GM23248 (cell line): Measurements from ENCODE around the gene SHISA6. TPM values are rescaled to one million over a fixed set of nuclear protein-coding genes. Genes with fewer than 3 reads are reported as not detected.

Experiments
- DNase-seq: peaks from one replicate; pipeline ENCODE4 v3.0.0-alpha.2; 2015
- H2AFZ ChIP-seq: fragments of 200-600 bp; sonication (generic); 2 replicates; pipeline ENCODE4 v1.6.1; 2016; ENCODE audit warnings: antibody characterized with exemption
- H3F3A ChIP-seq: fragments of 200-600 bp; sonication (generic); 2 replicates; pipeline ENCODE4 v1.6.1; 2016; ENCODE audit warnings: mild to moderate bottlenecking, antibody characterized with exemption, mixed run types; ENCODE audit not compliant: insufficient read depth
- H3K27ac ChIP-seq: fragments of 200-600 bp; sonication (generic); 2 replicates; pipeline ENCODE4 v1.5.1; 2016; ENCODE audit warnings: mild to moderate bottlenecking
- H3K27me3 ChIP-seq: fragments of 200-600 bp; sonication (generic); replicated peaks from 2 replicates; pipeline ENCODE4 v1.6.1; 2016; ENCODE audit warnings: mild to moderate bottlenecking; ENCODE audit not compliant: insufficient read depth
- H3K36me3 ChIP-seq: fragments of 200-600 bp; sonication (generic); 2 replicates; pipeline ENCODE4 v1.6.1; 2016; ENCODE audit warnings: low read depth, mild to moderate bottlenecking
- H3K4me1 ChIP-seq: fragments of 200-600 bp; sonication (generic); 2 replicates; pipeline ENCODE4 v1.6.1; 2016; ENCODE audit warnings: mild to moderate bottlenecking; ENCODE audit not compliant: insufficient read depth
- H3K4me2 ChIP-seq: fragments of 200-600 bp; sonication (generic); one replicate; pipeline ENCODE4 v1.6.1; 2016; ENCODE audit warnings: mild to moderate bottlenecking; ENCODE audit not compliant: unreplicated experiment
- H3K4me3 ChIP-seq: fragments of 200-600 bp; sonication (generic); 2 replicates; pipeline ENCODE4 v1.5.1; 2016; ENCODE audit warnings: mild to moderate bottlenecking
- H3K79me2 ChIP-seq: fragments of 200-600 bp; sonication (generic); 2 replicates; pipeline ENCODE4 v1.6.1; 2016; ENCODE audit warnings: mild to moderate bottlenecking; ENCODE audit not compliant: insufficient read depth
- H3K9ac ChIP-seq: fragments of 200-600 bp; sonication (generic); 2 replicates; pipeline ENCODE4 v1.6.1; 2016; ENCODE audit warnings: mild to moderate bottlenecking
- H3K9me2 ChIP-seq: fragments of 200-600 bp; sonication (generic); 2 replicates; pipeline ENCODE4 v1.6.1; 2016; ENCODE audit warnings: mixed run types, mild to moderate bottlenecking, moderate library complexity; ENCODE audit not compliant: insufficient read depth
- H3K9me3 ChIP-seq: fragments of 200-600 bp; sonication (generic); one replicate; pipeline ENCODE4 v1.6.1; 2017; ENCODE audit warnings: low read depth
- H4K20me1 ChIP-seq: fragments of 200-600 bp; sonication (generic); 2 replicates; pipeline ENCODE4 v1.6.0; 2016; ENCODE audit not compliant: insufficient read depth
- EZH2 ChIP-seq: fragments of 200-600 bp; sonication (generic); IDR thresholded peaks from 2 replicates; pipeline ENCODE4 v1.6.1; 2018; ENCODE audit warnings: antibody characterized with exemption, mild to moderate bottlenecking; ENCODE audit not compliant: insufficient read depth, poor library complexity, severe bottlenecking
- EZH2phosphoT487 ChIP-seq: fragments of 200-600 bp; sonication (generic); IDR thresholded peaks from 2 replicates; pipeline ENCODE4 v1.6.1; 2018; ENCODE audit warnings: antibody characterized with exemption, moderate library complexity, mild to moderate bottlenecking, low read depth; ENCODE audit not compliant: insufficient read depth
- WGBS, 2 experiments: methylation state at CpG; one replicate each; pipeline ENCODE4 v1.1.6; 2015 to 2017; ENCODE audit warnings: low lambda C conversion rate in 2 of 2, low coverage in 1 of 2; ENCODE audit errors: missing lambda C conversion rate in 2 of 2; 5-methylcytosine and 5-hydroxymethylcytosine counted together
- in situ Hi-C: fragments of 300-500 bp; cut with MboI; formaldehyde crosslinking; loops from 2 replicates; pipeline ENCODE4 v1.15.0; 2020
- polyA plus RNA-seq: library from polyadenylated mRNA; unstranded; fragments of >200 nt; fragmentation: Nextera tagmentation; extraction: Ambion mirVana; gene quantifications from 2 replicates; pipeline ENCODE4 v1.2.1, GENCODE V29; 2016
- total RNA-seq: library from RNA; depleted of rRNA; stranded (reverse); fragments of >200 nt; shearing (Covaris generic); gene quantifications from 2 replicates; pipeline ENCODE4 v1.2.3, GENCODE V29; 2014

The SHISA6 gene
- total and polyA plus RNA-seq, 2 experiments from 2014 or later, result not detected

- in situ Hi-C loops, result no loop called here
These were observed 125.3 kb downstream of the SHISA6 start for GRCh38 chr17:11366272-11366850.

GRCh38 chr17:11369575-11369974 is 128.6 kb downstream of the SHISA6 start:
- 49 to 51% methylated on average over 6 of the region's 6 CpGs for WGBS, 2 experiments
- no peaks in the 10 kb centered on the region for H3F3A ChIP-seq
- H3K27ac ChIP-seq, result no peak overlapping the region
- H3K36me3 ChIP-seq, result no peaks in the 10 kb centered on the region
- H3K9me3 ChIP-seq, result no peaks in the 10 kb centered on the region
- H2AFZ ChIP-seq, result no peak overlapping the region
- H3K79me2 ChIP-seq, result no peaks in the 10 kb centered on the region
- H3K9me2 ChIP-seq, result no peaks in the 10 kb centered on the region
- no peak overlapping the region for H3K4me3 ChIP-seq
- H3K9ac ChIP-seq, result no peak overlapping the region
- no peaks in the 10 kb centered on the region for H4K20me1 ChIP-seq
- H3K4me1 ChIP-seq, result no peaks in the 10 kb centered on the region
- no peaks in the 10 kb centered on the region for H3K27me3 ChIP-seq
- H3K4me2 ChIP-seq, result no peak overlapping the region
- in situ Hi-C loops, result no loop called here
- TF ChIP-seq EZH2phosphoT487 (no peak), EZH2 (no peak)
- DNase-seq, result no peak

More at GRCh38 chr17:11366272-11366850, 125.3 kb downstream of the SHISA6 start:
- WGBS, 2 experiments, result 4 to 5% methylated on average over 4 of the region's 4 CpGs
- Histone ChIP-seq H3F3A (no peaks in the 10 kb centered on the region), H3K27me3 (no peaks in the 10 kb centered on the region), H3K4me2 (no peak overlapping the region), H3K9me2 (no peaks in the 10 kb centered on the region), H3K9me3 (no peaks in the 10 kb centered on the region), H2AFZ (no peak overlapping the region), H4K20me1 (no peaks in the 10 kb centered on the region), H3K36me3 (no peaks in the 10 kb centered on the region), H3K4me1 (no peaks in the 10 kb centered on the region), H3K79me2 (no peaks in the 10 kb centered on the region), H3K27ac (no peak overlapping the region), H3K4me3 (no peak overlapping the region), H3K9ac (no peak overlapping the region)
- no peak for DNase-seq
- no peak for TF ChIP-seq EZH2phosphoT487
- no peak for TF ChIP-seq EZH2

- Histone ChIP-seq H3K4me1 (no peaks in the 10 kb centered on the region), H3K4me3 (no peak overlapping the region), H3K4me2 (no peak overlapping the region), H3K9ac (no peak overlapping the region), H3F3A (no peaks in the 10 kb centered on the region), H3K27ac (no peak overlapping the region), H3K79me2 (no peaks in the 10 kb centered on the region), H2AFZ (no peak overlapping the region), H3K36me3 (no peaks in the 10 kb centered on the region), H3K9me2 (no peaks in the 10 kb centered on the region), H3K27me3 (no peaks in the 10 kb centered on the region), H3K9me3 (no peaks in the 10 kb centered on the region), H4K20me1 (no peaks in the 10 kb centered on the region)
- TF ChIP-seq EZH2phosphoT487 (no peak), EZH2 (no peak)
- DNase-seq, result no peak
- 15 to 19% methylated on average over 3 of the region's 3 CpGs for WGBS, 2 experiments
- in situ Hi-C loops, result no loop called here
These were observed 131.7 kb downstream of the SHISA6 start for GRCh38 chr17:11372692-11373091.

DNA sequence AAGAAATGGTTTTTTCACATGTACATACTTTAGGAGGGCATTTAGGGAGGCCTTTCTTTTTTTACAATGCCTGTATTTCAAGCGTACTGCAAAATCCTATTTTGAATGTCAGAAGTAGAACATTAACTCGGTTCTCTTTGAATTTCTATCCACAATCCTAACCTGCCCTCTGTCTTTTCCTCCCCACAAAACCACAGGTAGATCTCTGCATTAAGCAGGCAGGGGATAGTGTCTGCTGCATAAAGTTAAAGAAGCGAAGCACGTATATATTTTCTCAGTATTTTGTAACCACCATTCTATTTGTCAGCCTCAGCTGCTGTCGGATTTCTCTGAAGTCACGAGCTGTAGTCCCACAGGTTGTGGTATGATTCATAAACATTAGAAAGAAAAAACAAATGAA is 137.5 kb downstream of the SHISA6 start:
- 24 to 27% methylated on average over 6 of the region's 6 CpGs for WGBS, 2 experiments
- in situ Hi-C loops, result no loop called here
- TF ChIP-seq EZH2 (no peak), EZH2phosphoT487 (no peak)

More for the DNA sequence above, 137.5 kb downstream of the SHISA6 start:
- Histone ChIP-seq H2AFZ (no peak overlapping the region), H3F3A (no peaks in the 10 kb centered on the region), H3K36me3 (no peaks in the 10 kb centered on the region), H3K4me2 (no peak overlapping the region), H3K4me3 (no peak overlapping the region), H3K9ac (no peak overlapping the region), H3K9me3 (no peaks in the 10 kb centered on the region), H3K79me2 (no peaks in the 10 kb centered on the region), H3K9me2 (no peaks in the 10 kb centered on the region), H3K27me3 (no peaks in the 10 kb centered on the region), H3K4me1 (no peaks in the 10 kb centered on the region), H3K27ac (no peak overlapping the region), H4K20me1 (no peaks in the 10 kb centered on the region)
- DNase-seq, result no peak
